Measurements from ENCODE around the gene TGM6.

The TGM6 gene

DNA sequence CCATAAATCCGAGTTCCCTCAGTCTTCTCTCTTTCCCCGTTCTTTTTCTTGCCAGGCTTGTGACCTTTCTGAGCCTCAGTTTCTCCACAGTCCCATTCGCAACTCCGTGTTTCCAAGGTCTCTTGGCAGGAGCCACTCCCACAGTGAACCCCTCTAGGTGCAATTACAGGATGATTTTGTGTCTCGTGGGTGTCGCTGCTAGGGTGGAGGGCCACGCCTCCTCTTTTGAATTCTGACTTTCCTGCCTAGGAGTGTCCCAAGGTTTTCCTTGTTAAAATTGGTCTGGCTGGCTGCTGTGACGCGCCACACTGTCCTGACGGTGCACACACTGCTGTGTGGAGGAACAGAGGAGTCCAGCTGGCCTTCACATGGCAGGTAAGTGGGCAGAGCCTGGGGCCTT, at the start of gene TGM6:
TSS of gene TGM6 (plus strand) at position 301 of the 400 bp plus-strand sequence. CDS start at position 369, 68 bp downstream.
- DNase-seq (ENCODE audit: low read depth): no peak

DNA sequence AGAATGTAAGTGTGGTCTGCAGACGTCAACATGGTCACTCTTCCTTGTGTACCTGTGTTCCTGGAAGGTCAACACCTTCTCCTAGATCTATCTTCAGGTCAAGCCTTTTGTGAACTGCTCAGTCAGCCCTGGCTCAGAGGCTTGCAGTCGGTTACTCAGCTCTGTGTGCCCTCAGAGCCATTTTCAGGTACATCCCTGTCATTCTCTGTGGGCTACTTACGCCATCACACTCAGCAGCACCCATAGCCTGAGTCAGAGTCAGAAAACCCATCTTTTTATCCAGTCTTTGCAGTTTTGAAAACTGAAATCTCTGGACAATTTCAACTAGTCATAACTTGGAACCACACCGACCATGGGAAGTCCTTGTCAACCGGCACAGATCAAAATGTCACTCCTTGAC, 49.6 kb upstream of the TGM6 start:
- no peak for DNase-seq (ENCODE audit: low read depth)

DNA sequence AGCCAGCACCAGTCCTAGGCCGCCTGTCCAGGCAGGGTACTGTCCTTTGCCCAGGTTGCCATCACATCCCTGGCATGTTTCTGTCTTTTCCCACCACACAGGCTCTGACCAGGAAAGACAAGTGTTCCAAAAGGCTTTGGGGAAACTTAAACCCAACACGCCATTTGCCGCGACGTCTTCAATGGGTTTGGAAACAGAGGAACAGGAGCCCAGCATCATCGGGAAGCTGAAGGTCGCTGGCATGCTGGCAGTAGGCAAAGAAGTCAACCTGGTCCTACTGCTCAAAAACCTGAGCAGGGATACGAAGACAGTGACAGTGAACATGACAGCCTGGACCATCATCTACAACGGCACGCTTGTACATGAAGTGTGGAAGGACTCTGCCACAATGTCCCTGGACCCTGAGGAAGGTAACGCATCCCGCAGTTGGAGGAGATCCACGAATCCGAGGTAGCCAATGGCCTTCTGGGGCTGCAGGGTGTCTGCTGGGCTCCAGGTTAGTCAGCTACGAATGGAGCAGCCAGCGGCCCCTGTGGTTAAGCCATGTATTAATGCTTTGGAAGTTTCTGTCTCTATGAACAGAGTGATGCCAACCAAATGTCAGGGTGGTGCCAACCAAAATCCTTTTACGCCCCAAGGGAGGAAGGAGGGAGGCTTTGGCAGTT, 48.7 kb upstream of the TGM6 start:
- DNase-seq (ENCODE audit: low read depth): no peak

DNA sequence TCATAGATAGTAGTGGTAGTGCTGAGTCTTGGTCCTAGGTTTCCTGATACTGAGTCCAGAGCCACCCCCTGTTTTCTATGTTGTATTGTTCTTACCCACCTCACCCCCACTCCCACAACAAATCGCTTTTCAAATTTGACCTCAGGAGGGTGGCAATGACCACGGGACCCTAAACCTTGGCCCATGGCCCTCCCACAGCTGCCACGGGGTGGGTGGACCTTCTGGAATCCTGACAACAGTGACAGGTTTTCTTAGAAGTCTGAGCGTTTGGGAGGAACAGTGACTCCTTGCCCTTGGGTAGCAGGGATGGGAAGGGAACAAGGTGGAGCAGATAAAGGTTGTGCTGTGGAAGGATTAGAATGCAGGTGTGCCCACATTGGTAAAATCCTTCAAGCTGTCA, 48.0 kb upstream of the TGM6 start:
- no peak for DNase-seq (ENCODE audit: low read depth)

DNA sequence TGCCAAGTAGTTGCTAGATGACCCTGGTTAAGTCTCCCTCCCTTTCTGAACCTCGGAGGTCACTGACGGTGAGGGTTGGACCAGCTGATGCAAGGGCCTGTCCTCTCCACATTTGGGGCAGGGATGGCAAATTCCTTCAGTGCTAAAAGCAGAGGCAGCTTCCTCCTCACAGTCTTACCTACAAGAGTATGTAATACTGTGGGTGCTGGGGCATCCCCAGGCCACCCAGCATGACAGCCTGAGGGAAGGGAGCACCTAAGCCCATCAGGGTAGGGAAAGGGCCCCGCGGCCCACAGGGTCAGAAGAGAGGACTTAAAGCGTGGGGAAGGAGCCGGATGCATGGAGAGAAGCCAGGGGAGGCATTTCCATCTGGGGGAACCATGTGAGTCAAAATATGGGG, 46.9 kb upstream of the TGM6 start:
- no peak for DNase-seq (ENCODE audit: low read depth)

DNA sequence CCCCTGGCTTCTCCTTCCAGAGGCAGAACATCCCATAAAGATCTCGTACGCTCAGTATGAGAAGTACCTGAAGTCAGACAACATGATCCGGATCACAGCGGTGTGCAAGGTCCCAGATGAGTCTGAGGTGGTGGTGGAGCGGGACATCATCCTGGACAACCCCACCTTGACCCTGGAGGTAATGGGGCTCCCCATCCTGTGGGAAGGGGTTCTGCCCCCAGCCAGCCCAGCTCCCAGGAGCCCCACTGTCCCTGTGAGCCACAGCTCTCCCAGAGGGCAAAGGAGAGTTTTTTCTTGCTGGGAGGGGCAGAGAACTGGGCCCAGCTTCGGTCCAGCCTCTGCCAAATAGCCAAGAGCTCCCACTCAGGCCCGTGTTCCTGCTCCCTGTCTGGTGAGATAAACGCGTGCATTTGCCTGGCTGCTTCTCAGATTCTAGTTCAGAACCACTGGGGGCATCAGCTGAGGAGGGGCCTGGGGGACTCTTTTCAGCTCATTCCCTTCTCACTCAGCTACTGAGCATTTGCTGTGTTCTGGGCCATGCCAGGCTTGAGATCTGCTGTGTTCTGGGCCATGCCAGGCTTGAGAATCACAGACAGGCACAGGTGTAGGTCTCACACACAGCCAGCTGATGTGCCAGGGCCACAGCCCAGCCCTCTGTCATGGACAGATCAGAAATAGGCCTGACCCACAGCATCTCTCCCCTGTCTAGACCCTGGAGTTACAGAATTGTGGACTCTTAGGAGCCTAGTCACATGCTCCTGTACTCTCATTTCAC, 45.4 kb upstream of the TGM6 start:
- no peak for DNase-seq (ENCODE audit: low read depth)

DNA sequence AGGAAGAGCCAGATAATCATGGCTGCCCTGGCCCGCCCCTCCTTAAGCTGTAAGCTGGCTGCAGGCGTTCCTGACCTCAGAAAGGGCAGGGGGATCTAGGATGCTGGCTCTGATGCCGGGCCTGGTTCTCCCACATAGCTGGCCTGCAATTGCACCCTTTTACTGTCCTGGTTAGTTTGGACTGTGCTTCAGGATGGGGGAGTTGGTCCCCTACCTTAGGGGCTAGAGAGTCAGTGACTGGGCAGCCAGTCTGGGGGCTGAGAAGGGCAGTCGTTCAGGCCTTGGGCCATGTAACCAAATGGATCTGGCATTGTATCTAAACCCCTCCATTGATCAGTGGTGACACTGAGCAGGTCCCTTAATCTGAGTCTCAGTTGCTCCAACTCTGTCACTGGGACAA, 44.2 kb upstream of the TGM6 start:
- DNase-seq (ENCODE audit: low read depth): no peak

DNA sequence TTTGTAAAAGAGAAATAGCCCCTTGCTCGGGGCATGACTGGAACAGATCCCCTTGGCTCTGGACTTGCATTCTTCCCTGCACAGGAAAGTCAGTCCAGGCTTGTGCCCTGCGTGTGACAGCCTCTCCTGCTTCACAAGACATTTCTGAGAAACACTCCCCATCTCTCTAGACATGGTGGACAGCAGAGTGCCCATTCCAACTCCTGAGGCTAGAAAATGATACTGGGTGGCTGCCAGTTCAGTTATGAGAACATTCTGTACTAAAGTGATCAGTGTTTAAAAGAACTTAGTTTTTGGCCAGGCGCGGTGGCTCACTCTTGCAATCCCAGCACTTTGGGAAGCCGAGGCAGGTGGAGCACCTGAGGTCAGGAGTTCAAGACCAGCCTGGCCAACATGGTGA, 43.6 kb upstream of the TGM6 start:
- no peak for DNase-seq (ENCODE audit: low read depth)

DNA sequence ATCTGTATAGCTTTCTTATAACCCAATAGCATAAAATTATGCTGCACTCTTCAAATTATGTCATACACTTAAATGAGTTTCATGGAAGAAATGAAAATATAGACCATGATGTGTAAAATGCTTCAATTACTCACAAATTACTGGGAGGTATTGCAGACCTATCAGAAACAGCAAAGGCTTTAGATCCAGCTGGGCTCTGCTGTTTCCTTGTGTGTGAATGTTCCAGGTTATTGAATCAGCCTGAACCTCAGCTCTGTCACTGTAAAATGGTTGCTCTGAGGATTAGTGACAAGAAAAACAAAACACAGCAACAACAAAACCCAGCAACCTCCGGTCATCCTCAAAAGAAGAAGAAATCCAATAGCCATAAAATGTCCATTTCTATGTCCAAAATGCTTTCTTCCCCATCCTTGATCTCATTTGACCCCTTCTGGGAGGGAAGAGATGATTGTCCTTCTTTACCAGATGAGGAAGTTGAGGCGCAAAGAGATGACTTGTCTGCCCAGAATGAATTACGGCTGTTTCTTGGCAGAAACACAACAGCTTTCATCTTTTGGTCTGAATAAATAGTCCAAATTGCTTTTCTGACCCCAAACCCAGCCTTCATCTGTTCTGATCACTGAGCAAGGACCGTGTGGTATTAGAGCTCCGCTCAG, 42.2 kb upstream of the TGM6 start:
- no peak for DNase-seq (ENCODE audit: low read depth)

DNA sequence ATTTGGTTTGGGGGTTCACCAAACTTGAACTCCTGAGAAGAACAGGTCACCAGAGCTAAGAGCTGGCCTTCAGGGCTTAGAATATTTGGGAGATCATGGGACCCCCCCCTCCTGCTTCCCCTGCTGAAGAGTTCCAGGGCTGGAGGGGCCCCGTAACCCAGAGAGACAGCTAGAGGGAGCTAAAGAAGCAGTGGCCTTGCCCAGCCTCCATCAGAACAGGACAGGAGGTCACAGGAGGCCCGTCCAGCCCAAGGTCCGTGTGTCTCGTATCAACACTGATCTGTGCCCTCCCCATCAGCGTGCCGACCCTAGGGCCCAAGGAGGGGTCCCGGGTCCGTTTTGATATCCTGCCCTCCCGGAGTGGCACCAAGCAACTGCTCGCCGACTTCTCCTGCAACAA, 40.6 kb upstream of the TGM6 start:
- DNase-seq (ENCODE audit: low read depth): no peak

DNA sequence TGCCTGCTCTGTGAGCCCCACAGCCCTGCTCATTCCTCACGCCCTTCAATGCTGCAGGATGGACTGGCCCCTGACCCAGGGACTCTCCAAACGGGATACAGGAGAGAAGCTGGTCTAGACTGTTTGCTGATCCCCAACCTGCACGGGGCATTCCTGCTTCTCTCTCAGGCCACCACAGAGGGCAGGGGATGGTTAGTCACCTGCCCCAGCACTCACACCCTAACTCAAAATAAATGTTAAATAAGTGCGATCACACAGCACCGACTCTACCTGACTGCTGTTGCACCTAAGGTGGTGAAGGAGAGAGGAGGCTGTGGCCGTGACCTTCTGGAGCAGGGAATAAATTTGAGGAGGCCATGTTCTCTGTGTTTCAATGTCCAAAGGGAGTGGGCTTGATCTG, 39.9 kb upstream of the TGM6 start:
- DNase-seq (ENCODE audit: low read depth): no peak

DNA sequence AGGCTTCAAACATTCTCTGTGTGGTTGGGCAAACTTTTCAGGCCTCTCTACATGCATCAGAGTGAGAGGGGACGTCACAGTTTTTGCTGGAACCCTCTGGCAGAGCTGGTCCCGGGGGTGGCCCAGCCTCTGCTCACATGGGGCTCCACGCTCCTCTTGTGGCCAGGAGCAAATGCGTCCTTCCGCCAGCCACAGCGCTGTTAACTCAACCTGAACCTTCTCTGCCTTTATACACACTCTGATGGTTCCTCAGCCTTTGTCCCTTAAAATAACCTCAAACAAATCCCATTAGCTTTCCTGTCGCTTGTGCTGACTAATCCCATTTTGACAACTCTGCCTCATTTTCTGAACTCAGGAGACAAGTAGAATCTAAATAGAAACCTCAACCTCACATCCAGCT, 39.4 kb upstream of the TGM6 start:
- DNase-seq (ENCODE audit: low read depth): no peak

DNA sequence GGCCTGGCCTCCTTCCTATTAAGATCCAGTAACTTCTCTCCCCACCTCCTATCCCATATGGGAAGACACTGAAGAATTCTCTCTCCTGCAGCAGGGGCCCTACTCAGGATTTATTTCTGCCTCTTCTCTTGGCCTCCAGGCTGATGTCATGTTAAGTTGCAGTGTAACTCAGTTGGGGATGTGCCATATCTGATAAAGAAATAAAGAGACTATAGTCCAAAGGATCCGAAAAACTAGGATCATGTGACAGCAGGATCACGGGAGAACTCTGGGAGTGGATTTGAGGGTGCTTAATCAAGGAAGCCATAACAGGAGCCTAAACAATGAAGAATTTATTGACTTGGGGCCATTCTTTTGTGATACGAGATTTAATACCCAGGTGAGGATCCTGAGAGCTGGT, 38.5 kb upstream of the TGM6 start:
- DNase-seq (ENCODE audit: low read depth): no peak

DNA sequence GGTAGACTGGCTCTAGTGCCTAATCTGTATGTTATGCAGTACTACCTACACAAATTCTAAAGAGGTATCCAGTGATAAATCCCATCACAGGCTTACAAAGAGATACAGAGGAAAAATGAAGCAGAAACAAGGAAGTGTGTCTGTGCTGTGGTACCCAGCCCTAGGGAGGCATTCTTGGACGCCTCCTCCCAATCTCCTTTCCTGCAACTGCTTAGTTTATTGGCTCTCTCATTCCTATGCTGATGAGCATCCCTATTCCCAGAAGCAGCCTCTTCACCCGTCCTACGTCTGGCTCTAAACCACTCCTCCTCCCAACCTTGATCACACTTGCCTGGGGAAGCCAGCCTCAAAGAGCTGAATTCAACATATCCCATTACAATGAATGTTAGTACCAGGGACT, 34.5 kb upstream of the TGM6 start:
- DNase-seq (ENCODE audit: low read depth): no peak

DNA sequence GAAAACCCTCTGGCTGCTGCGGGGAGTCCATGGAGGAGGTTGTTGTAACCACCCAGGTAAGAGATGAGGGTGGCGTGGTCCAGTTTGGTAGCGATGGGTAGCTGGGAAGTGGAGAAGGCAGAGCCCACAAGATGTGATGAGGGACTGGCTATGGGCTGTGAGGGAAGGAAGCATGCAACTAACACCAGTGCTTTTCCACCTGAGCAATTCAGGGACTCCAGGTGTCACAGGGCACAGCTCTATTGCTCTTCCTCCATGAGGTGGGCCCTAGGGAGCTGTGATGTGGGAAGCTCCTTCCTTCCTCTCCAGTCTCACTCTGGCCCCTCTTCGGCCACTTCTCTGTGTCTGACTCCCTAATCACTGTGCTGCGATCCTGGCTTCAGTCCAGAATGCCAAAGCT, 32.4 kb upstream of the TGM6 start:
- no peak for DNase-seq (ENCODE audit: low read depth)

DNA sequence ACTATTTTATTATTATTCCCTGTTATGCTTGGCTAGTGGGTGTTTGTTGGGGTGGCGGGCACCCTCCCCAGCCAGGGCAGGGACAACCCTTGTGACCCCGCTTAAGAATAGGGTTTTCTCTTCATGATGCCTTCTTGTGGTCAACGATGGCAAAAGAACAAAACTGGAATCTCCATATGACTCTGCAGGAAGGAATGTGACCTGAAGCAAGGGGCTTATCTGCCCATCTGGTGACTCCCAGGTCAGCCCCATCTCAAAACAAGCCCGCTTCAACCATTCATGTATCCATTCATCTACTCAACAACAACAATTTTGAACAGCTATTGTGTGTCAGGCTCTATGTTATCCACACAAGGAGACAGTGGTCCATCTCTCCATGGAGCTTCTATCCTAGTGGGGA, 30.9 kb upstream of the TGM6 start:
- no peak for DNase-seq (ENCODE audit: low read depth)

DNA sequence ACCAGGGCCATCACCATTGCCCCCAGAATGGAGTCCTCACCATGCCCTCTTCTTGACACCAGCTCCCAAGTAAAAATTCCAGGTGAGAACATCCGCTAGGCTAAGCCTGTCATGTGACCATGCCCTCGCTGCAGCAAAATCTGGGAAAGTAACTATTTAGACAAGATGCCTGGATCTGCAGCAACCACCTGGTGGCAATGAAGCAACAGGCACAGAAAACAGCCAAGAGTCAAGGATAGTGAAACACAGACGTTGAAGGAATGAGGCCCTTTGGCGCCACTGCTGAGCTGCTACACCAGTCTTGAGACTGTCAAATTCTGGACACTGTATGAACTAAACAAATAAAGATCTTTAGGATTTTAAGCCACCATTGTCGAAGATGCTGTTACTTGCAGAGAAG, 30.1 kb upstream of the TGM6 start:
- DNase-seq (ENCODE audit: low read depth): no peak

DNA sequence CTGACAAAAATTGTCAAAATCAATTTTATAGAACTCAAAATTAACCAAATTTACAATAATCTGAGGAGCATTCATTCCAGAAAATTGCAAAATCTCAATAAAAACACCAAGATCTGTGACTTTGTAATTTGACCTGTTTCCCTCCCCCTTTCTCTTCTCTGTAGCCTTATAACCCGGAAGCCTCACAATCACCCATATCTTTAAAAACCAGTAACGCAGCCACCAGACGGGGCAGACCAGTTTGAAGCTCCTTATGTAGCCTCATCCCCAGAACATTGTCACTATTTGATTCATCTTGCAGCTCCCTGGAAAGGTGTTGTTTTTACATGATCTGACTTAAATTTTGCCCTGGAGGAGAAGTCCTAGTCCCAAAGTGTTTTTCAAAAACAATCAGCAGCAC, 27.5 kb upstream of the TGM6 start:
- no peak for DNase-seq (ENCODE audit: low read depth)

DNA sequence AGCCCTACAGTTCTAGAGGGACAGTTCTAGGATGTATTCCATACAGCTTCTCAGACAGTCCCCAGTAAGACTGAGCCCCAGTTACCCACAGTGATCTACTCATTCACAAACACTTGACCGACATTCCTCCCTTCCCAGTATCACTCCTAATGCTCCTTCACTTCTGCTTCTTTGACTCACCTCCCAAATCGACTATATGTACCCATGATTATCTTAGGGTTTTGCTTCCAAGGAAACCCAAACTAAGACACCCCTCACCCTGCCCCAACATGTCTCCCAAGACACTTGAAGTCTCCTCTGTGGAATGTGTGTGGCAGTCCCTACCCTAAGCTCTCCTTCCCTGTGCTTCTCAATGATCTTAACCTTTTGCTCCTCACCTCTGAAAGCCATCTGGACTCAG, 23.6 kb upstream of the TGM6 start:
- DNase-seq (ENCODE audit: low read depth): no peak

DNA sequence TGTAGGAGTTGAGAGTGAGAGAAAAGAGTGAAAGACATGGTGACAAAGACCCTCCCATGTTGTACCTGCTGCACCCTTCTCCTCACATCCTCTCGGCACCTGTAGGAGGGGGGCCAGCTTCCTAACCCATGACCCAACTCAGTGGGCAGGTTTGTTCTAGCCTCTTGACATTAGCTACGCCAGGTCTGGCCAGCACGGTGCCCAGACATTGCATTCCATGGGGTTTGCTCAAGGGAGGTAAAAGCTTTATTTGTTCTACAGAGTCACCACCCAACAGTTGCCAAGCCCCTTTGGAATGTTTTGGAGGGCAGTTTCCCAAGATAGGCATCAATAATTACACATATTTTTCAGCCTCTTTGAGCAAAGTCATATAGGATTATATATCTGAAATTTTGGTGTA, 22.7 kb upstream of the TGM6 start:
- DNase-seq (ENCODE audit: low read depth): no peak

DNA sequence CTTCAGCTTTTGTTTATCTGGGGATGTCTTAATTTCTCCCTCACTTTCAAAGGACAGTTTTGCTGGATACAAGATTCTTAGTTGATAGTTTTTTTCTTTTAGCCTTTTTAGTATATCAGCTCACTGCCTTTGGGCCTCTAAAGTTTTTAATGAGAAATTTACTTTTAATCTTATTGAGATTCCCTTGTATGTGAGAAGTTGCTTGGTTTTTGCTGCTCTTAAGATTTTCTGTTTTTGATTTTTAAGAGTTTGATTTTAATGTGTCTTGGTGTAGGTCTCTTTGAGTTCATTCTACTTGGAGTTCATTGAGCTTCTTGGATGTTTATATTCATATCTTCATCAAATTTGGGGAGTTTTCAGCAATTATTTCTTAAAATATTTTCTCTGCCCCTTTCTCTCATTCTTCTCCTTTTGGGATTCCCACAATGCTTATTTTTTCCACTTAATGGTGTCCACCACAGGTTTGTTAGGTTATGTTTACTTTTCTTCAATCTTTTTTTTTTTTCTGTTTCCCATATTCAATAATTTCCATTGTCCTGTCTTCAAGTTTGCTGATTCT, 19.6 kb upstream of the TGM6 start:
- DNase-seq (ENCODE audit: low read depth): no peak

DNA sequence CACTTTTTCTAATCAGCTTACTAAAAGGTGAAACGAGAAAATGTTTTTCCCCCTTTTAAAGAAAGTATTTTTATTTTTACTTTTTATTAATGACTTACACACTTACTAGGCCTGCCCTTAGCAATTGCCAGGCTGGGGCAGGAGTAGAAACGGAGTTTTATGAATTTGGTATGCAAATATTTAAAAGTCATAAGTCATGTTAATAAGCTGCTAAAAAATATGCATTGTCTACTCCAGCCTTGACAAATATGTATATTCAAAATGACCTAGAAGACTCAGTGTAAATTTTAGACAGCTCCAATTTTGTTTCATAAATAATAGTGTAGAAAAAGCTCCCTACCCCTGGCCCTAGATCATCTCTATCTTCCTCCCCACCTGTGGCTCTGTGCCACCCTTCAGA, 17.5 kb upstream of the TGM6 start:
- DNase-seq (ENCODE audit: low read depth): no peak

DNA sequence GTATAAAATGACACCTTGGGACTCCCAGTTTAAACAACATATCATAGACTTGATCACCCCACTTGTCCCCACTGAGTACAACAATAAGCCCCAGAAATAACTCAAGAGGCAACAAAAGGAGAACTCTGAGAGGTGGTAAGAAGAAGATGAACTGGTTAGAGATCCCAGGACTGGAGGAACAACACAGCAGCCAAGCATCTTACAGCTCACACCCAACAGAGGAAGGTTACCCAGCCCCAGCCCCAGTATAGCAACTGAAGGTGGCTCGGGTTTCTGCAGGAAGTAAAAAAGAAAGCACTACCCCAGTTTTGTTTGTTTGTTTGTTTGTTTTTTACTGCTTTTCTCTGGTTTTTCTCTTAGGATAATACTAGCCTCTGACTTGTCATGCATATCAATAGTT, 17.1 kb upstream of the TGM6 start:
- DNase-seq (ENCODE audit: low read depth): no peak

All from GM04504 (cell line).